Activated CD4-positive, CD25-positive, alpha-beta regulatory T cell treated with anti-CD3 and anti-CD28 coated beads, Interleukin-2, amount 50 U/mL, for 16 hours (primary cell): Measurements from ENCODE around the gene FSTL4.

Experiments used
- DNase-seq: peaks from one replicate; pipeline ENCODE4 v3.0.0-alpha.2; 2020; ENCODE audit warnings: low read depth, low spot score

Gene FSTL4

DNA sequence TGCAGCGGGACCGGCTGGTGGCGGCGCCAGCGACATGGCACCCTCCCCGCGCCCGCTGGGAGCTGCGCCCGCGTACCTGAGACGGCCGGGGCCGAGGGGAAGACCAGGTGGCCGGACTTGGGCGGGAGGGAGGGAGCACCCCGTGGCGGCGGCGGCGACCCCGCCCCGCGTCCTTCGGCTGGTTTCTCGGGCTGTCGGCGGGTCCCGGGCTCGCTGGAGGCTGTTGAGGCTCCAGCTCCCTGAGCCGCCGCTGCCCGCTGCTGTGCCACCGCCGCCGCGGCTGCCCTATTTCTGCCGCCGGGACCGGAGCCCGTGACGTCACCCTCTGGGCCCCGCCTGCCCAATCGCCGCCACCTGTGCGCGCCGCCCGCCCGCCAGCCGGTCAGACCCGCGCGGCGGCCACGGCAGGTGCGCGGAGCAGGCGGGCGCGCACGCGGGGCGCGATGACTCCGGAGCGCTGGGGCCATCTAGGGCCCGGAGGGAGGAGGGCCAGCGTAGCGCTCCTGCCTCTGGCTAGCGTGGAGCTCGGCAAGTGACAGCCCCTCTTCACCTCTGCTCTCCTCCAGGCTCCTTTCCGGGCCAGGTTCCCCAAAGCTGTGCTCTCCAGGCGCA is at the start of gene FSTL4:
FSTL4 (minus strand) TSS at position 293 of the 612 bp plus-strand sequence.
- DNase-seq: no peak

DNA sequence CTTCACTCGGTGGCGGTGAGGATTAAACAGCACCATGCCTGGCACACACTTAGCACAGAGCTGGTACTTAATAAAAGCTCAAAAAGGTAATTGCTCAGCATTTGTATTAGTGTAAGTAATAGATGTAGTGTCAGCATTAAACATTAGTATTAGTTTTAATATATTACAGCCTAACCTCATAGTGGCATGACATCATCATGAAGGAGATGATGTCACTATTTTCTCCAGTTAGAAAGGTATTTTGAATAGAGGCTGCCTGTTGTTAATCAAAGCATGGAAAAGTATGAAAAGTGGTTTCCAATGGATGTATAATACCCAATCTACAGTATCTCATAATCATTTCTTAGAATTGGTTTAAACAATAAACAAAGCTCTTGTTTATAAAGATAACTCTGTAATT is 49.0 kb upstream of the FSTL4 start:
- no peak for DNase-seq

DNA sequence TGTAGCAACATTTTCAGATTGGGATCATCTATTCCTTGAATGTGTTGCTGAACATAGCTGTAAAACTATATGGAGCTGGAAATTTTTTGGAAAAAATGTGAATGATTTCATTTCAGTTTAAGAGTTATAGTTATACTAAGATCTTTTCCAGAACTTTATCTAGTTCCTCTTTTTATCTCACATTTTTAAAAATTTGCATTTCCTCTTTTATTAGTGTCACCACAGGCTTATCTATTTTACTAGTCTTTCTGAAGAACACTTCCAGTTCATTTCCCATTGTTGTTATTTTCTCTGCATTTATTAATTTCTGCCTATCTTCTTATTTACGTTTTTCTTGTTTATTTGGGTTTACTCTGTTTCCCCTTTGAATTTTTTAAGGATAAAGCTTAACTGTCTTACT is 46.0 kb upstream of the FSTL4 start:
- no peak for DNase-seq

DNA sequence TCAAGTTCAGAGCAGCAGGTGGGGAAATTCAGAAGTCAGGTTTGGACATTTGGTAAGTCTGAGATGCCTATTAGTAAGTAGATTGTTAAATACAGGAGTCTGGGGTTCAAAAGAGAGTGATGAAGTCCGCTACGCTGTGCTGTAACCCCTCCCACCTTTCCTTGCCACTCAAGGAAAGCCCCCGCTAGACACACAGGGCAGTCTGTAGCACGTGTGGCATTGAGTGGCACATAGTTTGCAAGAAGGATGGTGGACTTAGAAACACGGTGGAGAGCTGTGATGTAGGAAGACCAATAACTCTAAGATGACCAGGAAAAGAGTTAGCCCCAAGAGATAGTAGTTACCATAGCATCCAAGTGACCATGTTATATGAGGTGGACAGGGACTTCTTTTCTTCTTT is 44.7 kb upstream of the FSTL4 start:
- DNase-seq: no peak

DNA sequence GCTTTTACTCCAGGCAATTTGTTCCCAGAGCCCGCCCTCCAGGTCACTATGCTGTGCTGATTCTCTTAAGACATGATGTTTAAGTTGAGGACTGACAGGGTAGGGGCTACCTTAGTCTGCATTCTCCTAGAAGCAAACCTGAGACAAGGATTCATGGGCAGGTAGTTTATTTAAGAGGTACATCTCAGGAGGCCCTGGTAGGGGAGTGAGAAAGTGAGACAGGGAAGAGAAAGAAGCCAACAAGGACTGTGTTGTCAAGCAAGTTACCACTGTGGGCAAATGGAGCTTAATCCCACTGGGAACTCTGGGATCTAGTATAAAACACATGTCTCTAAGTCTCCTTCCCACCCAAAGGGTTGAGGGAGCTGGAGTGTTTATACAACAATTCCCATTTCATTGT is 43.6 kb upstream of the FSTL4 start:
- no peak for DNase-seq

DNA sequence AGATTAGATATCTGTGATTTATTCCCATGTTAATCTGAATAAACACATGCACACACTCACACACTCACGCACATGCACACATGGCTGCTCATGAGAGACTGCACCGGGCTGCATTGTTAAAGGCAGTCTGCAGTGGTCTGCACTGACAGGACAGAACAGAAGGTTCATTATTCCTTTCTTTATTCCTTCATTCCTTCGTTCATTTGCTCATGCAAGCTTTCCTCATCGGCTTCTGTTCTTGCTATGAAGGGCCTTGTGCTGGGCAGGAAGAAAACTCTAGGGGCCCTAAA is 41.4 kb upstream of the FSTL4 start:
- DNase-seq: no peak

DNA sequence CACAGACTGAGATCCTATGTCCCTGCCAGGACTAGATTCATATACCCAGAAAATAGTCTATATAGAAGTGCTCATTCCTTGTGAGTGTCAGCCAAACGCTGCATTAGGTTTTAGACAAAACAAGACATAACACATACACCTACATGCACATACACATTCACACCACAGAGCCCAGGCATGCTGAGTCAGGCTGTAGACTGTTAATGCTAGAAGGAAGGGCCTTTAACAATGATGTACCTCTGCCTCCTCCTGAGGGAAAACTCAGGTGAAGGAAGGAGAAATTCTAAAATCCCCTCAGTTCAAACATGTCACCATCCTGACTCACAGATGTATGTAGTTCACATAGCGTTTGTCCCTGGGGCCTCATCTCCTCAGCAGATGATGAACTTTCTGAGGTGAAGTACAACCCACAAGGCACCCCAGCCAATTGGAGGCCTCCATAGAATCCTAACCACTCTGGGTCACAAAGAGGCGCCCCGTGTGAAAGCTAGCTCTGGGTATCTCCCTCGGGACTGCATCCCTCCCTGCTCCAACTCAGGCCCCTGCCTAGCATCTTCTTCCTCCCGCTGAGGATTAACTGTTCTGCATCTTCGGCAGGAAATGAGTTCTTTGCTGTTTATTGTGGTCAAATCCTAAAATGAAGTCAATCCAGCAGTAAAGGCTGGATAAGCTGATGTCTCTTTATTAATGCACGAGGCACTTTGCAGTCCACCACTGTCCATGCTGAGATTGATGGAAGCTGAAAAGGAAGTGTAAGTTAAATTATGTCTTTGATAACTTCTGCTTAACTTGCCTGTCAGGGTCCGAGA is 40.8 kb upstream of the FSTL4 start:
- no peak for DNase-seq

DNA sequence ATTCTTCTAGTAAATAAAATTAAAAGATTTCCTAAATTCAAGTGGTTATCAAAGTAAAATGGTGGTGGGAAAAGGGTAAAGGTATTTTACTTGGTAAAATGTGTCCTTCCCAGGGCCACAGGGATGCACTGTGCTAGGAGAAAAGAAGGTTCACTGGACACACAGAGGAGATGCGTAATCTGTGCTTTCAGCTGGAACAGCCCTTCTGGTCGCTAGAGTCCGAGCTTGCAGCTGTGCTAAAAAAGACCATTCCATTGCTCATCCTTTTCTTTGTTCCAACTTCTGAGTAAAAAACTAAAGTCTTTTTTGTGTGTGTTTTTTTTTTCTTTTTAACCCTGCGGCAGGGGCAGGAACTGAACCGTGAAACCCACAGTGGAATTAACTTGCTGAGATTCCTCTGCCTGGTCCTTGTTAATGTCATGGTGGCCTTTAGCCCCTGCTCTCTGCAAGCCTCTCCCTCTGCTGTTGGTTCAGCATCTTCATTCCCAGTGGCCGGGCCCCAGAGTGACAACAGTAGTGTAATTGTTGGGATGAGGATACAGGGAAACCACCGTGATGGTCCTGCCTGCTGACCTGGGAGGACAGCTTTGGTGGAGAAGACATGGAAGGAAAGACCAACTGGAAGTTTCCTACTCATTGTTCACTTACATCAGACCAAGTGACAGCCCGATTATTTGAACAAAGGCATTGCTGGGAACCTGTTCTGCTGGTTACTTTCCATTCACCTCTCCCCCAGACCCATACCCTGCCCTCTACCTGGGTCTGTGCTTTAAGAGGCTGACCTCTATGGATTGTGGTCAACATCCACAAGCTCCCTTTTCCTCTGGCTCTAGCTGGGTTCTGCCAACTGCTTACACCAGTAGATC is 31.9 kb upstream of the FSTL4 start:
- no peak for DNase-seq

DNA sequence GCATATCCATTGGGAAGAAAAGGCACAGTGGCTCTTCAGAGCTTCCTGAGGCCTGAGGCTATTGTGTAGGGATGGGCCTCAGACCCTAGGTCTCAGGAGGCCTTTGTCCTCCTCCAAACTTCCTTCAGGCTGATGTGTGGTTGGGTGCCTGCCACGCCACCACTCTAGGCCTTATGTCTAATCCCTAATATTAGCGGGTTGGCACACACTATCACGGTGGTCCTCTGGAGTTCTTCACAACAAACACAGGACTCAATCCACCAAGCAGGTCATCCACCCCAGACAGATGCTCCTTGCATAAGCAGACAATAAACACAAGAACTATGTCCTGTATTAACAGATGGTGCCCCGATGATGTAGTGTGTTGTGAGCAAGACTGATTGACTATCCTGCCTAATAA is 31.0 kb upstream of the FSTL4 start:
- no peak for DNase-seq

DNA sequence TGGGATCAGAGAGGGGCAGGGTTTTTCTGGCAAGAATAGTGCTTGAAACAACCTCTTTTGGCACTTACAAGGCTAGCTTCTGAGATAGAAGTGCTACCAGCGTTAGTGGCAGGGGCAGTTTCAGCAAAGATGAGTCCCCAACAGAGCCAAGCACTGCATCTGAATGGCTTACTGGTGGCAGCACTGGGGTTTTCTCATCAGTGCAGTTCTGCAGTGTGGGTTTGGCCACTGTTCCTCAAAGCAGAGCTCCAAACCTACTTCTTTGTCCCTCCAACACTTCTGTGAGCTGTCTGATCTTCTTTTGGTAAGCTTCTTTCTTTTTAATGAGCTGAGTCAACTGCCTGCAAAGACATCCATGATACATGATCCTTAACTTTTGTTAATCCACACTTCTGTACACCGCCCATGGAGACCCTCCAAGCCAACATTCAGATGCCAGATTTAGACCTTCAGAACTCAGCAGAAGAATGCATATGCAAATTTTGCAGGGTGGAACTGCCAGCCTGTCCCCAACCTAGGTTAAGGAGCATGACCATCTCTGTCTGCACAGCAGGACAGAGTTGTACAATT is 29.9 kb upstream of the FSTL4 start:
- no peak for DNase-seq

DNA sequence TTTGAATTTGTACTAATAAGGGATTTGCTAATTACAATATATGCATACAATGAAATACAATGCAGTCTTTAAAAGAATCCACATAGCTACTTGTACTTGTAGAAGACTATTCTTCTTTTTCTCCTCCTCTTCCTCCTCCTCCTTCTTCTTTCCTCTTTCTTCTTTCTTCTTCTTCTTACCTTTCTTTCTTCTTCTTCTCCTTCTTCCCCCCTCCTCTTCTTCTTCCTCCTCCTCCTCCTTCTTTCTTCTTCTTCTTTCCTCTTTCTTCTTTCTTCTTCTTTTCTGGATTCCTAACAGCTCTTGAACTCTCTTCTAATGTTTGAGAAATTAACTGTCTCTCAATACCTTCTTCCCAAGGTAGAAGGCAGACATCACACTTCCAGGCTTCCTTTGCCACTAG is 29.3 kb upstream of the FSTL4 start:
- no peak for DNase-seq

DNA sequence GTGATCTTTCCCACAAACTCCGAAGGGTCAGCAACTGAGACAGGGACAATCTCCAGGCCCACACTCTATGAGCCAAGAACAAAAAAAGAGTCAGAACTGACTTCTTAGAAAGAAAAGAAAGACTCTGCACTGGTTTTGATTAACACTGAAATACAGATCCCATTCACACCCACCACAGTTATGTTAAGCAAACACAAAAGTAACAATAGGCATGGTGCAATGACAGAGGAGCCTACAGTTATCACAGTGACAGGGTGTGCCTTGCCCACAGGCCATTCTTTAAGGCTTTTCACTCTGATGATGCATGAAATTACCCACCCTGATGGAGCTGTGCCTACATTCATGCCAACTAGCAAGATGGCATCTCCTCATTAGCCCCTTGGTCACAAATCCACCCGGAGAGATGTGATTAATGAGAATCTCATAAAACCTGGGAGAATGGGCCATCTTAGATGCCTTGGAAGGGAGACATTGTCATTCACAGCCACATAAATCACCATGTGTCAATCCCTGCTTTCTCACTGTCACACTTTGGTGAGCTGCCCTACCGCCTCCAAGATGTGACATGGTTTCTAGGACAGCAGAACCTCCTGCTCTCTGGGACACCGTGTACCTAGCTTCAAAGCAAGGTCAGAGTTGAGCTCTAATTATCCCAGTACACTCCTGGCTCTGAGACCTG is 27.6 kb upstream of the FSTL4 start:
- no peak for DNase-seq

DNA sequence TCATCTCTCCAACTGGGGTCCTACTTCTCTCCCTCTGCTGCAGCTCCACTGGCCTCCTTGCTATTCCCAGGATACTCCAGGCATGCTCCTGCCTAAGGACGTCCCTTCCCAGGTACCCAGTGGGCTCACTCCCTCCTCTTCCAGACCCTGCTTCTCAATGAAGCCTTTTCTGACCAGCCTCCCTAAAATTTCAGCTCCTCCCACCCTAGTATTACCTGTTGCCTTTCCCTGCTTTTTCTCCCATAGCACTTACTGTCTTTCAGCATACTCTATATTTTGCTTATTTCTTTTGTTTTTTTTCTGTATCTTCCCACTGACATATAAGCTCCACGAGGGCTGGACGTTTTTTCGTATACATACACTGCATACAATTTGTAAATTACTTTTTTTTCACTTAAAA is 26.1 kb upstream of the FSTL4 start:
- no peak for DNase-seq

DNA sequence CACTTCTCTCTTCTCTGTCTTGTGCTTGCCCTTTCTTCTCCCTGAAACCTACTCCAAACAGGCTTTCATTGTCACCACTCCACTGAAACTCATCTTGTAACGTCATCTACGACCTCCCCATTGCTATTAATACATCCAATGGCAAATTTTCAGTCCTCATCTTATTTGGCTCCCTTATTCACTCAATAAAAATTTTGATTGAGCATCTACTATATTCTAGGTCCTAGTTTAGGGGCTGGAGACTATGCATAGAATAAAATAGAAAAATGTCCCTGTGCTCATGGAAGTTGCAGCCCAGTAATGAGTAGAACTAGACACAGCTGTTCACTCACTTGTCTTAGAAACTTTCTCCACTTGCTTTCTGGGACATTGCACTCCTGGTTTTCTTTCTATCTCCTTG is 24.9 kb upstream of the FSTL4 start:
- no peak for DNase-seq

DNA sequence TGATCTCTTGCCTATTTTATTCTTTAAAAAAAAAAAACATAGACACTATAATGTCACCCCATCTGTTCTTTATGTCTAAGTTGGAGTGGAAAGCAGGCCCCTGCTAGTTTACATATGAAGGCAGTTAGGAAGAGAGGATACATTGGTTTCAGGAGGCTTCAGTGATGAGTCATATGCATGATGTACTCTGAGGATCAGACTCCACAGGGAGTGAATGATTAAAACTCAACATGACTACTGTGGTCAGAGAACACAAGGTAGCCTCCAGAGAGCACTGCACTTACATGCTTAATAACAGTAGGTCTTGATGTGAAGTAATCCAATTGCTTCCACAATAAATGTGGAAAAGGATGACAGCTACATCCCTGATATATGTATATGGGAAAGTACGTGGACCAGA is 22.7 kb upstream of the FSTL4 start:
- no peak for DNase-seq

DNA sequence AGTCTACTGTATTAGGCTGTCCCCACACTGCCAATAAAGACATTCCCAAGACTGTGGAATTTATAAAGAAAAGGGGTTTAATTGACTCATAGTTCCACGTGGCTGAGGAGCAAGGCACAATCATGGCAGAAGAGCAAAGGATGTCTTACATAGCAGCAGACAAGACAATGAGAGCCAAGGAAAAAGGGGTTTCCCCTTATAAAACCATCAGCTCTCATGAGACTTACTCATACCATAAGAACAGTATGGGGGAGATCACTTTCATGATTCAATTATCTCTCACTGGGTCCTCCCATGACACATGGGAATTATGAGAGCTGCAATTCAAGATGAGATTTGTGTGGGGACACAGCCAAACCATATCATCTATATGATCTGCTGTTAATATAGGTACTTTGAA is 14.8 kb upstream of the FSTL4 start:
- DNase-seq: no peak

DNA sequence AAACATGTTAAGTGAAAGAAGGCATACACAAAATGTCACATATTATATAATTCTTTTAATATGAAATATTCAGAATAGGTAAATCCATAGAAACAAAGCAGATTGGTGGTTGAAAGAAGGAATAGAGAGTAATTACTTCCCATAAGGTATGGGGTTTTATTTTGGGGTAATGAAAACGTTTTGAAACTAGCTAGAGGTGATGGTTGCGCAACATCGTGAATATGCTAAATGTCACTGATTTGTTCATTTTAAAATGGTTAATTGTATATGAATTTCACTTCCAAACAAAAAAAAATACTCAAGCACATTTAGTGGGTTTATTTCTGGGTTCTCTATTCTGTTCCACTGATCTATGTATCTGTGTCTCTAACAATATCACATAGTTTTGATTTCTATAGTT is 12.0 kb upstream of the FSTL4 start:
- DNase-seq: no peak

DNA sequence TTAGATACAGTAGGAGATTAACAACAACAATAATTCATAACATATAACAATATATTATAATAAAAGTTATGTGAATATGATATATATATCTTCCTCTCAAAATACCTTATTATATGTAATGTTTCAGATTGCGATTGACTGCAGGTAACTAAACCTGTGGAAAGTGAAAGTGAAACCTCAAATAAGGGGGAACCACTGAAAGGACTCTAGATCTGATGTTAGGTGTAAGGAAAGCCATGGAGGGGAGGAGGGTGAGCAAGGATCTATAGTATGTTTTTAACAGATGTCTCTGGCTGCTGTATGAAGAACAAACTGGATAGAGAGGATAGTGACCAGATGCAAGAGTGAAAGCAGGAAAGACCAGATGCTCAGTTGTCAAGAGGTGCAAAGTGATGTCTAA is 5.8 kb upstream of the FSTL4 start:
- DNase-seq: no peak

DNA sequence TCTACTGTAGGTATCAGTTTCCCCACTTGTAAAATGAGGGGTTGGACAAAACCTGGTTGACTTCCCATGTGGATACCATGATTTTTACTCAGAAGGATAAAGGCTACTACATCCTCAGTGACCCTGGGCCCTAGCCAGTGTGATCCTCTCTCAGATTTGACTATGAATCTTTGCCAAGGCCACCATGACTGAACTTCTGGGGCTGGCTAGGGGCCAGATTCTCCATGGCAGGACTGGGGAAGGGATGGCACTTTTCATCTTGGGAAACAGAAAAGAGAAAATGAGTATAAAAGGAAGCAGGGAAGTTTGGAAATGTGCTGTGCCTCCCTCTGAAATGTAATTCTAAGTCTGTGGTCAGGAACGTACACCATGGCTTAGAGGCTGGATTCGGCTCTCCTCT is 1.4 kb upstream of the FSTL4 start:
- DNase-seq: no peak

DNA sequence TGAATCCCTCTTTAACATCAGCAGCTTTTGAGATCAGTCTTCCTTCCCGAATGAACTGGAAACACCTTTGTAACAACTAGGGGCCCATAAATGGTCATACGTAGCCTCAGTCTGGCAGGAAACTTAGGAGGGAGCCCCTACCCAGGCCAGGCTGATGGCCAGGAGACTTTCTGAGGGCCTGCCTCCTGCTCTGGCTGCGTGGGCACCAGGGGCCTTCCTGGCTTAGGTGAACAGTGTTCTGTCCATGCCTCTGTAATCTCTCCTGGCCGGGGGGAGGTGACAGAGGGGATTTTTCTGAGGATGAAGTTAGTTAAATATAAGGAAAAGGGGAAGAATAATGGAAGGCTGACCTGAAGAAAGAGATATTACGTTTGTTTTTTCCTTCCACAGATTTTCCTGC is 843 bp upstream of the FSTL4 start:
- DNase-seq: no peak

DNA sequence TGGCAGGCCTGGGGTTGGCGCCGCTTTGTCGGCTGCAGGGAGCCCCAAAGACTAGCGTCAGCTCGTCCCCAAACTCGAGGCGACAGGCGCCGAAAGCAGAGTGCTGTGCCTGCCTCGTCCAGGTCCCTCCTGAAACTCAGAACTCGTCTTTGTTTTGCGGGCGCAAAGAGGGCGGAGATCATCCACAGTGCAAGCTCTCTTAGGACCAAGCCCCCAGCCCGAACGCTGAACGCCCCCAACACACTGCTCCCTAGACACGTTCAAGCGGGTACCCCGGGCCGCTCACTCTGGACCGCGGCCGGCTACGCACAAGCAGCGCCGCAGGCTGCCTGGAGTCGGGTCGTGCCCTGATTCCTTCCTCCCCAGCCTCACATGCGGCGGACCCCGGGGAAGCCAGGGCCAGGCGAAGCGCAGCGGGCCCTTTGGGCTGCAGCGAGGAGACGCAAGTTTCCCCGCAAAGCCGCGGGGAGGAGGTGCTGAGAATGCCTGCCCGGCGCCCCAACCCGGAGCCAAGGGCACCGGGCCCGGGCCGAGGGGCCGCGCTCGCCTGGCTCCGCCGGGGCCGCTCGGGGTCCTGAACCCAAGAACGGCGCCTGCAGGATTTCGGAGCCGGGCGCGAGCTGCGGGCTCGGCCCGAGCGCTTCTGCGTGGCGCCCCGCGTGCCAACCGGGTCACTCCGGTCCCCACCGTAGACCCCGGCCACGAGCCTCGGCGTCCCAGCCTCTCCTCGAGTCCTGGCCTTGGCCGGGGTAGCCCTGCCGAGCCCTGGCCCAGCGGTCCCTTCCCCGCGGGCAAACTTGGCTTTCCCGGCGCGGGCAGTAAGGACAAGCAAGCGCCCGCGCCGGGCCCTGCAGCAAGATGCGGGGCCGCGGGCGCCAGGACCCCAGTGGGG is 738 bp downstream of the FSTL4 start:
- DNase-seq: no peak
